AG10803 (cell line): Measurements from ENCODE around the gene FAIM.

Experiments
- DNase-seq: peaks from one replicate; pipeline ENCODE4 v3.0.0; 2010; ENCODE audit warnings: low read depth
- H3K4me3 ChIP-seq: 2 replicates; pipeline ENCODE4 v1.5.1; 2011; ENCODE audit warnings: mild to moderate bottlenecking, low read length, control low read depth
- TF ChIP-seq, protein P1 (sequence below): conservative IDR thresholded peaks from 2 replicates; pipeline ENCODE4 v1.5.1; 2011; ENCODE audit warnings: mild to moderate bottlenecking, low read length, control low read depth, inconsistent platforms

FAIM gene

DNA sequence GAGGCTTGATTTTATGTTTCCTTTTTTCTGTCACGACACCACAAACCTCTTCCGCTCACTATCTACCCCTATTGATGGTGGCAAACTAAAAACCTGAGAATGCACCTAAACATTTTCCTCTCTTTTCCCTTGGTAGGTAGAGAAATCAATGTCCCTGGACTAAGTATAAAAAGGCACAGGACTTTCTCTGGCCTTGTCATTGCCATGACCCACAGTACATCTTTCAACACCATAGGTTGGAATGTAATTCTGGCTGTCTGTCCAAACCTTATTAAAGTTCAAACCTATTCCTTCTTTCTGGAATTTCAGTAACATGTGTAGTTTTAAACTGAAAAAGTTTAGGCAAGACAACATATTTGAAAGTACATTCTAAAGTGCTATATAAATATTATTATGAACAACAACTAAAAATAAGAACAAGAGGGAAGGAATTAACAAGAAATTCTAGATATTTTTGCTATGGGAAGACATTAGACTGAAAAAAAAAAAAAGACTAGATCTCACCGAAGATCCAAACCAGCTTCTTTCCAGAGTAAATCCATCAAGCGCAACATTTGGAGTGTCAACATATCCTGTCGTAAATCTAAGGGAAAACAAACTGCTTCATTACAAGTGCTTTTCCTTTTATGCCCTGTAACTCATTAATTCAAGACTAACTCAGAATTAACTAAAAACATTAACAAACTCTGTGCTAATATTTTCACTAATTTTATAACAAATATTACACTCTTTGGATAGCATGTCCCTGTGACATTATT, 73.1 kb downstream of the FAIM start:
- DNase-seq: no peak
- TF ChIP-seq, protein P1, sequence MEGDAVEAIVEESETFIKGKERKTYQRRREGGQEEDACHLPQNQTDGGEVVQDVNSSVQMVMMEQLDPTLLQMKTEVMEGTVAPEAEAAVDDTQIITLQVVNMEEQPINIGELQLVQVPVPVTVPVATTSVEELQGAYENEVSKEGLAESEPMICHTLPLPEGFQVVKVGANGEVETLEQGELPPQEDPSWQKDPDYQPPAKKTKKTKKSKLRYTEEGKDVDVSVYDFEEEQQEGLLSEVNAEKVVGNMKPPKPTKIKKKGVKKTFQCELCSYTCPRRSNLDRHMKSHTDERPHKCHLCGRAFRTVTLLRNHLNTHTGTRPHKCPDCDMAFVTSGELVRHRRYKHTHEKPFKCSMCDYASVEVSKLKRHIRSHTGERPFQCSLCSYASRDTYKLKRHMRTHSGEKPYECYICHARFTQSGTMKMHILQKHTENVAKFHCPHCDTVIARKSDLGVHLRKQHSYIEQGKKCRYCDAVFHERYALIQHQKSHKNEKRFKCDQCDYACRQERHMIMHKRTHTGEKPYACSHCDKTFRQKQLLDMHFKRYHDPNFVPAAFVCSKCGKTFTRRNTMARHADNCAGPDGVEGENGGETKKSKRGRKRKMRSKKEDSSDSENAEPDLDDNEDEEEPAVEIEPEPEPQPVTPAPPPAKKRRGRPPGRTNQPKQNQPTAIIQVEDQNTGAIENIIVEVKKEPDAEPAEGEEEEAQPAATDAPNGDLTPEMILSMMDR: no peak
- H3K4me3 ChIP-seq: no peak overlapping the region

DNA sequence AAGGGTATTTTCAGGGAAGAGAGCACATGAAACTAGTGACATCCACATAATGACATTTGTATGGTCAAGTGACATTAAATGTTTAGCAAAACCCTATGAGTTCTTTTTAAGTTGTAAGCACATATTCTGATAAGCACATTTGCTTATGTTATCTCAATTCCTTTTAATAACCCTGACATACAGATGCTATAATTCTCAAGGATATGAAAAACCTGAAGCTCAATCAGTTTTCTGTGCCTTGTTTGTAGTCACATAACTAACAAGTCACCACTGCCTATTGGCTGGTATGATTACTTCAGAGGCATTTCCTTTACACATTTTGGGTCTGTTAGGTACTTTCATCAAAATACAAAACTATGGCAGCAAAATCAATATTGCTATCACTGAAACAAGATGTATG, 74.1 kb downstream of the FAIM start:
- TF ChIP-seq, protein P1: no peak
- no peak overlapping the region for H3K4me3 ChIP-seq

More for the DNA sequence above, 74.1 kb downstream of the FAIM start:
- DNase-seq: no peak
